SK-N-SH treated with all-trans-retinoic acid at 6 μM for 48 hours (cell line): ENCODE measurements around the gene TMEM181.
A peak's percentile ranks its signal among the peaks of the same experiment; 100 is the strongest.

Experiments used
- ATAC-seq: fragments of 200-7000 bp; cut with Tn5 transposase; 3 replicates; pipeline ENCODE4 v1.9.1; 2020; ENCODE audit warnings: mild to moderate bottlenecking, moderate library complexity
- ARNTL ChIP-seq: fragments of 450-650 bp; formaldehyde crosslinking; IDR thresholded peaks from 2 replicates; pipeline ENCODE4 v1.5.0; 2020; ENCODE audit warnings: low read depth, mild to moderate bottlenecking, moderate library complexity, borderline replicate concordance
- BACH2 ChIP-seq: fragments of 250-450 bp; sonication (Bioruptor Pico); IDR thresholded peaks from 2 replicates; pipeline ENCODE4 v1.9.0; 2021; ENCODE audit warnings: mild to moderate bottlenecking, borderline replicate concordance
- CSDC2 ChIP-seq: fragments of 250-450 bp; sonication (Bioruptor Pico); IDR thresholded peaks from 2 replicates; pipeline ENCODE4 v1.5.0; 2020; ENCODE audit warnings: mild to moderate bottlenecking, moderate library complexity
- ESRRG ChIP-seq: fragments of 250-450 bp; sonication (Bioruptor Pico); IDR thresholded peaks from 2 replicates; pipeline ENCODE4 v1.6.1; 2021; ENCODE audit warnings: mild to moderate bottlenecking
- GLIS3 ChIP-seq: fragments of 250-450 bp; sonication (Bioruptor Pico); IDR thresholded peaks from 2 replicates; pipeline ENCODE4 v1.5.0; 2020; ENCODE audit warnings: mild to moderate bottlenecking, moderate library complexity
- ISL1 ChIP-seq: fragments of 250-450 bp; sonication (Bioruptor Pico); IDR thresholded peaks from 2 replicates; pipeline ENCODE4 v2.1.2; 2022; ENCODE audit warnings: mild to moderate bottlenecking, moderate library complexity
- OSR1 ChIP-seq: fragments of 250-450 bp; sonication (Bioruptor Pico); IDR thresholded peaks from 2 replicates; pipeline ENCODE4 v1.8.0; 2022; ENCODE audit warnings: moderate library complexity, mild to moderate bottlenecking, inconsistent platforms
- PPARA ChIP-seq: fragments of 250-450 bp; sonication (Bioruptor Pico); IDR thresholded peaks from 2 replicates; pipeline ENCODE4 v1.5.0; 2020; ENCODE audit warnings: mild to moderate bottlenecking, borderline replicate concordance
- SNAI2 ChIP-seq: fragments of 250-450 bp; sonication (Bioruptor Pico); IDR thresholded peaks from 2 replicates; pipeline ENCODE4 v1.5.0; 2020; ENCODE audit warnings: mild to moderate bottlenecking, moderate library complexity
- TCF4 ChIP-seq: fragments of 250-450 bp; sonication (Bioruptor Pico); IDR thresholded peaks from 2 replicates; pipeline ENCODE4 v1.8.0; 2021; ENCODE audit warnings: mild to moderate bottlenecking, moderate library complexity, borderline replicate concordance
- TOX ChIP-seq: fragments of 250-450 bp; sonication (Bioruptor Pico); IDR thresholded peaks from 2 replicates; pipeline ENCODE4 v1.8.0; 2021; ENCODE audit warnings: mild to moderate bottlenecking, moderate library complexity, borderline replicate concordance
- ZC3H10 ChIP-seq: fragments of 250-450 bp; sonication (Bioruptor Pico); IDR thresholded peaks from 2 replicates; pipeline ENCODE4 v1.5.1; 2021; ENCODE audit warnings: mild to moderate bottlenecking, moderate library complexity
- ZFP3 ChIP-seq: fragments of 250-450 bp; sonication (Bioruptor Pico); IDR thresholded peaks from 2 replicates; pipeline ENCODE4 v1.5.0; 2020; ENCODE audit warnings: mild to moderate bottlenecking, moderate library complexity
- ZNF565 ChIP-seq: fragments of 450-650 bp; formaldehyde crosslinking; conservative IDR thresholded peaks from 2 replicates; pipeline ENCODE4 v1.5.0; 2020; ENCODE audit warnings: low read depth, mild to moderate bottlenecking, moderate library complexity
- ZNF70 ChIP-seq: fragments of 450-650 bp; formaldehyde crosslinking; IDR thresholded peaks from 2 replicates; pipeline ENCODE4 v1.5.0; 2020; ENCODE audit warnings: mild to moderate bottlenecking, moderate library complexity
- ZNF8 ChIP-seq: fragments of 450-650 bp; formaldehyde crosslinking; IDR thresholded peaks from 2 replicates; pipeline ENCODE4 v1.5.0; 2020; ENCODE audit warnings: mild to moderate bottlenecking, moderate library complexity
- TF ChIP-seq, protein P1 (sequence below): fragments of 250-450 bp; sonication (Bioruptor Pico); IDR thresholded peaks from 2 replicates; pipeline ENCODE4 v1.5.0; 2020; ENCODE audit warnings: mild to moderate bottlenecking, moderate library complexity
- TF ChIP-seq, protein P2 (sequence below): fragments of 250-450 bp; sonication (Bioruptor Pico); IDR thresholded peaks from 2 replicates; pipeline ENCODE4 v1.5.1; 2020; ENCODE audit warnings: low read depth, mild to moderate bottlenecking, moderate library complexity
- TF ChIP-seq, protein P3 (sequence below): fragments of 250-450 bp; sonication (Bioruptor Pico); IDR thresholded peaks from 2 replicates; pipeline ENCODE4 v1.8.0; 2021; ENCODE audit warnings: low read depth, mild to moderate bottlenecking, moderate library complexity, borderline replicate concordance
- TF ChIP-seq, protein P4 (sequence below): fragments of 250-450 bp; sonication (Bioruptor Pico); IDR thresholded peaks from 2 replicates; pipeline ENCODE4 v1.5.1; 2021; ENCODE audit warnings: mild to moderate bottlenecking, moderate library complexity
- TF ChIP-seq, protein P5 (sequence below): fragments of 250-450 bp; sonication (Bioruptor Pico); IDR thresholded peaks from 2 replicates; pipeline ENCODE4 v1.8.0; 2020; ENCODE audit warnings: mild to moderate bottlenecking, moderate library complexity, borderline replicate concordance

The TMEM181 gene

DNA sequence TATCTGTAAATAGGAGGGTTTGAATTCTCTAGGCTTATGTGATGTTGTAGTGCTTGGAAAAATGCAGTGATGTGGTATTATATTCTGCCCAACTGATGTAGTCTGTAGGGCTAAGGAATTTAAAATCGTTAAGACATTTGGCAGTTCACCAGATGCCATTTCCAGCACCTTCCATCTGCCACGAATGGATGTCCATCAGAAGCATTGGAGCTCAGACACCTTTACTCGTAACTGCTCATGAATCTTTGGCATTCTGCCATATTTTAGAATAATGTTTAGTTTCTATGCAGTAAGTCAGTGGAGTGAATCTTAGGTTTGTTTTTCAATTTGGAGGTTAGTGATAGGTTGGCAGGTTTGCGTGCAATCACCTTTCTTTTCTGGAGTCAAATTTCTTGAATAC, 87.6 kb downstream of the TMEM181 start:
- TF ChIP-seq ARNTL (CRISPR knock-in tag) (no peak), OSR1 (CRISPR knock-in tag) (no peak), ZNF565 (CRISPR knock-in tag) (no peak), PPARA (no peak), BACH2 (CRISPR knock-in tag) (no peak), GLIS3 (CRISPR knock-in tag) (no peak), SNAI2 (CRISPR knock-in tag) (no peak), ZC3H10 (CRISPR knock-in tag) (no peak), TOX (CRISPR knock-in tag) (no peak), ESRRG (CRISPR knock-in tag) (no peak), TCF4 (no peak), ZNF8 (CRISPR knock-in tag) (no peak), ISL1 (CRISPR knock-in tag) (no peak)
- TF ChIP-seq, protein P1, sequence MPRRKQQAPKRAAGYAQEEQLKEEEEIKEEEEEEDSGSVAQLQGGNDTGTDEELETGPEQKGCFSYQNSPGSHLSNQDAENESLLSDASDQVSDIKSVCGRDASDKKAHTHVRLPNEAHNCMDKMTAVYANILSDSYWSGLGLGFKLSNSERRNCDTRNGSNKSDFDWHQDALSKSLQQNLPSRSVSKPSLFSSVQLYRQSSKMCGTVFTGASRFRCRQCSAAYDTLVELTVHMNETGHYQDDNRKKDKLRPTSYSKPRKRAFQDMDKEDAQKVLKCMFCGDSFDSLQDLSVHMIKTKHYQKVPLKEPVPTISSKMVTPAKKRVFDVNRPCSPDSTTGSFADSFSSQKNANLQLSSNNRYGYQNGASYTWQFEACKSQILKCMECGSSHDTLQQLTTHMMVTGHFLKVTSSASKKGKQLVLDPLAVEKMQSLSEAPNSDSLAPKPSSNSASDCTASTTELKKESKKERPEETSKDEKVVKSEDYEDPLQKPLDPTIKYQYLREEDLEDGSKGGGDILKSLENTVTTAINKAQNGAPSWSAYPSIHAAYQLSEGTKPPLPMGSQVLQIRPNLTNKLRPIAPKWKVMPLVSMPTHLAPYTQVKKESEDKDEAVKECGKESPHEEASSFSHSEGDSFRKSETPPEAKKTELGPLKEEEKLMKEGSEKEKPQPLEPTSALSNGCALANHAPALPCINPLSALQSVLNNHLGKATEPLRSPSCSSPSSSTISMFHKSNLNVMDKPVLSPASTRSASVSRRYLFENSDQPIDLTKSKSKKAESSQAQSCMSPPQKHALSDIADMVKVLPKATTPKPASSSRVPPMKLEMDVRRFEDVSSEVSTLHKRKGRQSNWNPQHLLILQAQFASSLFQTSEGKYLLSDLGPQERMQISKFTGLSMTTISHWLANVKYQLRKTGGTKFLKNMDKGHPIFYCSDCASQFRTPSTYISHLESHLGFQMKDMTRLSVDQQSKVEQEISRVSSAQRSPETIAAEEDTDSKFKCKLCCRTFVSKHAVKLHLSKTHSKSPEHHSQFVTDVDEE = no peak
- TF ChIP-seq, protein P2, sequence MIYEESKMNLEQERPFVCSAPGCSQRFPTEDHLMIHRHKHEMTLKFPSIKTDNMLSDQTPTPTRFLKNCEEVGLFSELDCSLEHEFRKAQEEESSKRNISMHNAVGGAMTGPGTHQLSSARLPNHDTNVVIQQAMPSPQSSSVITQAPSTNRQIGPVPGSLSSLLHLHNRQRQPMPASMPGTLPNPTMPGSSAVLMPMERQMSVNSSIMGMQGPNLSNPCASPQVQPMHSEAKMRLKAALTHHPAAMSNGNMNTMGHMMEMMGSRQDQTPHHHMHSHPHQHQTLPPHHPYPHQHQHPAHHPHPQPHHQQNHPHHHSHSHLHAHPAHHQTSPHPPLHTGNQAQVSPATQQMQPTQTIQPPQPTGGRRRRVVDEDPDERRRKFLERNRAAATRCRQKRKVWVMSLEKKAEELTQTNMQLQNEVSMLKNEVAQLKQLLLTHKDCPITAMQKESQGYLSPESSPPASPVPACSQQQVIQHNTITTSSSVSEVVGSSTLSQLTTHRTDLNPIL (CRISPR knock-in tag) = no peak
- TF ChIP-seq, protein P3, sequence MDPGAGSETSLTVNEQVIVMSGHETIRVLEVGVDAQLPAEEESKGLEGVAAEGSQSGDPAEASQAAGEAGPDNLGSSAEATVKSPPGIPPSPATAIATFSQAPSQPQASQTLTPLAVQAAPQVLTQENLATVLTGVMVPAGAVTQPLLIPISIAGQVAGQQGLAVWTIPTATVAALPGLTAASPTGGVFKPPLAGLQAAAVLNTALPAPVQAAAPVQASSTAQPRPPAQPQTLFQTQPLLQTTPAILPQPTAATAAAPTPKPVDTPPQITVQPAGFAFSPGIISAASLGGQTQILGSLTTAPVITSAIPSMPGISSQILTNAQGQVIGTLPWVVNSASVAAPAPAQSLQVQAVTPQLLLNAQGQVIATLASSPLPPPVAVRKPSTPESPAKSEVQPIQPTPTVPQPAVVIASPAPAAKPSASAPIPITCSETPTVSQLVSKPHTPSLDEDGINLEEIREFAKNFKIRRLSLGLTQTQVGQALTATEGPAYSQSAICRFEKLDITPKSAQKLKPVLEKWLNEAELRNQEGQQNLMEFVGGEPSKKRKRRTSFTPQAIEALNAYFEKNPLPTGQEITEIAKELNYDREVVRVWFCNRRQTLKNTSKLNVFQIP = no peak
- TF ChIP-seq, all 23 proteins: peak for 0
- ATAC-seq = no peak

DNA sequence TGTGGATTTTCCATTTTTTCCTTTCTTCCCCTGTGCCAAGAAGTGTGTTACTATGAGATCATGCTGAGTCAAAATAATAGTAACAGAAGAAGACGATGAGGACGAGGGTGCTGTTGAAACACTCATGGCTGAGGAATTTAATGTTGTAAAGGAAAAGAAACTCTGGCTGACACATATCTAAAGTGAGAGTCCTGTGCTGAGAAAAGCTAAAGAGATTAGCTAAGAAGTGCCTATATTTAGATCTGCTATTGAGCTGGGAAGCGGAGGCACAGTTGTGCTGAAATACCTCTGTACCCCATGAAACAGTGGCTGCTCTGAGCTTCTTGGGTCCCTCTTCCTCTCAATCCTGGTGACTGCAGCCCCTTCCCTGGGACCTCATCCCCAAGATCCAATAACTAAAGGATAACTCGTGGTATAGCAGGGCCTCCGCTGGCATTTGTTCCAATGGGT, 88.8 kb downstream of the TMEM181 start:
- peak; percentile 45 for ATAC-seq
- TF ChIP-seq ZNF70 (CRISPR knock-in tag) = no peak
- TF ChIP-seq TCF4 = no peak
- TF ChIP-seq ARNTL (CRISPR knock-in tag) = no peak
- TF ChIP-seq, protein P3 = no peak
- no peak for TF ChIP-seq CSDC2
- TF ChIP-seq ZNF8 (CRISPR knock-in tag) = no peak
- no peak for TF ChIP-seq ZFP3 (CRISPR knock-in tag)
- no peak for TF ChIP-seq OSR1 (CRISPR knock-in tag)
- TF ChIP-seq, protein P4, sequence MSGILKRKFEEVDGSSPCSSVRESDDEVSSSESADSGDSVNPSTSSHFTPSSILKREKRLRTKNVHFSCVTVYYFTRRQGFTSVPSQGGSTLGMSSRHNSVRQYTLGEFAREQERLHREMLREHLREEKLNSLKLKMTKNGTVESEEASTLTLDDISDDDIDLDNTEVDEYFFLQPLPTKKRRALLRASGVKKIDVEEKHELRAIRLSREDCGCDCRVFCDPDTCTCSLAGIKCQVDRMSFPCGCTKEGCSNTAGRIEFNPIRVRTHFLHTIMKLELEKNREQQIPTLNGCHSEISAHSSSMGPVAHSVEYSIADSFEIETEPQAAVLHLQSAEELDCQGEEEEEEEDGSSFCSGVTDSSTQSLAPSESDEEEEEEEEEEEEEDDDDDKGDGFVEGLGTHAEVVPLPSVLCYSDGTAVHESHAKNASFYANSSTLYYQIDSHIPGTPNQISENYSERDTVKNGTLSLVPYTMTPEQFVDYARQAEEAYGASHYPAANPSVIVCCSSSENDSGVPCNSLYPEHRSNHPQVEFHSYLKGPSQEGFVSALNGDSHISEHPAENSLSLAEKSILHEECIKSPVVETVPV (CRISPR knock-in tag) = no peak
- TF ChIP-seq, protein P2 (CRISPR knock-in tag) = no peak
- TF ChIP-seq GLIS3 (CRISPR knock-in tag) = no peak
- no peak for TF ChIP-seq ZNF565 (CRISPR knock-in tag)
- no peak for TF ChIP-seq TOX (CRISPR knock-in tag)
- TF ChIP-seq, protein P5, sequence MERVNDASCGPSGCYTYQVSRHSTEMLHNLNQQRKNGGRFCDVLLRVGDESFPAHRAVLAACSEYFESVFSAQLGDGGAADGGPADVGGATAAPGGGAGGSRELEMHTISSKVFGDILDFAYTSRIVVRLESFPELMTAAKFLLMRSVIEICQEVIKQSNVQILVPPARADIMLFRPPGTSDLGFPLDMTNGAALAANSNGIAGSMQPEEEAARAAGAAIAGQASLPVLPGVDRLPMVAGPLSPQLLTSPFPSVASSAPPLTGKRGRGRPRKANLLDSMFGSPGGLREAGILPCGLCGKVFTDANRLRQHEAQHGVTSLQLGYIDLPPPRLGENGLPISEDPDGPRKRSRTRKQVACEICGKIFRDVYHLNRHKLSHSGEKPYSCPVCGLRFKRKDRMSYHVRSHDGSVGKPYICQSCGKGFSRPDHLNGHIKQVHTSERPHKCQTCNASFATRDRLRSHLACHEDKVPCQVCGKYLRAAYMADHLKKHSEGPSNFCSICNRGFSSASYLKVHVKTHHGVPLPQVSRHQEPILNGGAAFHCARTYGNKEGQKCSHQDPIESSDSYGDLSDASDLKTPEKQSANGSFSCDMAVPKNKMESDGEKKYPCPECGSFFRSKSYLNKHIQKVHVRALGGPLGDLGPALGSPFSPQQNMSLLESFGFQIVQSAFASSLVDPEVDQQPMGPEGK (CRISPR knock-in tag) = no peak
- no peak for TF ChIP-seq ZC3H10 (CRISPR knock-in tag)
